VCaP (cell line): ENCODE data around the gene PARP3.

Experiments
- H3K27ac ChIP-seq: fragments of 450-650 bp; 2 replicates; pipeline ENCODE4 v1.5.1; 2017
- TF ChIP-seq, protein P1 (sequence below): fragments of 450-650 bp; conservative IDR thresholded peaks from 2 replicates; pipeline ENCODE4 v1.5.1; 2017; ENCODE audit warnings: mild to moderate bottlenecking, moderate library complexity

The PARP3 gene

GRCh38 chr3:51937014-51937413 is 5.1 kb upstream of the PARP3 start:
- no peak overlapping the region for H3K27ac ChIP-seq
- TF ChIP-seq, protein P1, sequence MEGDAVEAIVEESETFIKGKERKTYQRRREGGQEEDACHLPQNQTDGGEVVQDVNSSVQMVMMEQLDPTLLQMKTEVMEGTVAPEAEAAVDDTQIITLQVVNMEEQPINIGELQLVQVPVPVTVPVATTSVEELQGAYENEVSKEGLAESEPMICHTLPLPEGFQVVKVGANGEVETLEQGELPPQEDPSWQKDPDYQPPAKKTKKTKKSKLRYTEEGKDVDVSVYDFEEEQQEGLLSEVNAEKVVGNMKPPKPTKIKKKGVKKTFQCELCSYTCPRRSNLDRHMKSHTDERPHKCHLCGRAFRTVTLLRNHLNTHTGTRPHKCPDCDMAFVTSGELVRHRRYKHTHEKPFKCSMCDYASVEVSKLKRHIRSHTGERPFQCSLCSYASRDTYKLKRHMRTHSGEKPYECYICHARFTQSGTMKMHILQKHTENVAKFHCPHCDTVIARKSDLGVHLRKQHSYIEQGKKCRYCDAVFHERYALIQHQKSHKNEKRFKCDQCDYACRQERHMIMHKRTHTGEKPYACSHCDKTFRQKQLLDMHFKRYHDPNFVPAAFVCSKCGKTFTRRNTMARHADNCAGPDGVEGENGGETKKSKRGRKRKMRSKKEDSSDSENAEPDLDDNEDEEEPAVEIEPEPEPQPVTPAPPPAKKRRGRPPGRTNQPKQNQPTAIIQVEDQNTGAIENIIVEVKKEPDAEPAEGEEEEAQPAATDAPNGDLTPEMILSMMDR: no peak

DNA sequence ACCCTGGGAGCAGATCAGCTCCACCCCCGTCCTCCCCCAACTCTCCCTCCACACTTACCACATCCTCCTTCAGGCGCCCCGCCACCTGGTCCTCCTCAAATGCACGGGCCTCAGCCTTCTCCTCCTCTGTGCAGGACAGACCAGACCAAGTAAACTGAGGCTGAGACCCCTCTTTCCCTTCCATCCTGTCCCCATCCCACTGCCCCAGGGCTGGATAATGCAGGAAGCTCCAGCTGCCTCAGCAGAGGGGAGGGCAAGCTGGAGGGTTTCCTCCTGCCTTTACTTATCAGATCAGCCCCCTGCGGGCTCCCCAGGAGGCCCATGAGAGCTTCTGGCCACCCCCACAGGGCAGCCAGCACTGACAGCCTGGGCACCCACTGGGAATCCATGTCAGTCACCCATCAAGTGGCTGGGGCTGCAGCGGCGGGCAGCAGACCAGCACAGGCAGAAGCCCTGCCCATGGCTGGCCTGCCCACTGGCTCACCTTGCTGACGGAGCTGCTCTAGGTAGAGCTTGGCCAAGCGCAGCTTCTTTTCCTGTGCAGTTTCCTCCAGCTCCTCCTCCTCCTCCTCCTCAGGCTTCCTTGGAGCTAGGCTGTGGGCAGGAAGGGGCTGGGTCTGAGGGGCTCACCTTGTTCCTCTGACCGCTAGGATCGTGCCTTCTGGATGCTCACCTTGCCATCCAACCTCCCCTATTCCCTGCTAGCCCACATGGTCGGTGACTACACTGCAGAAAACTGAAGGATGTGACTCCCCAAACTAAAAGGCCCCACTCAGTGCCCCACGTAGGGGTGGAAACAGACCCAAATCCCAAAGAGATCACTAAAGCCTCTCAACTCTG is 4.3 kb upstream of the PARP3 start:
- no peak overlapping the region for H3K27ac ChIP-seq
- TF ChIP-seq, protein P1: no peak

GRCh38 chr3:51938780-51939425 is 3.3 kb upstream of the PARP3 start:
- no peak overlapping the region for H3K27ac ChIP-seq
- TF ChIP-seq, protein P1: no peak

DNA sequence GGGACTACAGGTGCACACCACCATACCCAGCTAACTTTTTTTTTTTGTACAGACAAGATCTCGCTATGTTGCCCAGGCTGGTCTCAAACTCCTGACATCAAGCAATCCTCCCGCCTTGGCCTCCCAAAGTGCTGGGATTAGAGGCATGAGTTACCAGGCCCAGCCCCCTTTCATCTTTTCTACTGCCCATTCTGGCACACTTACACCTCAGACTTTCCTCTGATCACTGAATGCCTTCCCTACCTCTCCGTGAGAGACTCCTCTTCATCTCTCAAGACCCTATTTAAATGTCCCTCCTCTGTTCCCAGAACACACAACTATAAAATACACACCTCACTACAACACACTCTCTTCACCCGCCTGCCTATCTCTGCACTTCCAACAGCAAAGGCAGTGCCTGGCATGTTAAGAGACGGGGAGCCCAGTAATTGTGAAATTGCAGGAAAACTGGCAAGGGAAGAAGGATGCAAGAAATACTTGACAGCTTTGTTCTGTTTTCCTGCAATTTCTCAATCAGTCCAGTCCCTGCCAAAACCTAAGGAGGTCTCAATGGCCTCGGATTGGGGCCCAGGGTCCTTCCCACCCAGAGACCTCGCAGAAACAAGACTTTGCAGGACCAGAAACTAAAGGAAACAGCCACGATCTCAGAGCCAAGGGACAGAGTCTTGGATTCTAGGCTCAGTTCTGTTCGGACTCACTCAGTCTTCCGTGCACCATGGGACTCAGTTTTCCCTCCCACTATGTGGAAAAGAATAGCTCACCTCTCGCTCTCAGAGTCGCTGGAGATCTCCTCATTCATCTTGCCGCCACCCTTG is 1.3 kb upstream of the PARP3 start:
- peak overlapping the region; percentile 89 for H3K27ac ChIP-seq
- TF ChIP-seq, protein P1: no peak

- TF ChIP-seq, protein P1: no peak
- H3K27ac ChIP-seq: peak overlapping the region; percentile 89
These were observed 733 bp upstream of the PARP3 start for GRCh38 chr3:51941463-51941797.

GRCh38 chr3:51942603-51943450 is 664 bp downstream of the PARP3 start:
- TF ChIP-seq, protein P1: no peak
- H3K27ac ChIP-seq: peak overlapping the region; percentile 89
